Fibroblast of the conjunctiva (primary cell): ENCODE data around the gene PTPN7.
"Not testable (repeated sequence)": the region's sequence is repeated elsewhere in the genome, so short reads cannot be mapped to it uniquely, and the experiment has no call there.

ENCODE experiments used
- DNase-seq: peaks from one replicate; pipeline ENCODE4 v3.0.0-alpha.2; 2010; ENCODE audit warnings: low read depth

The PTPN7 gene

DNA sequence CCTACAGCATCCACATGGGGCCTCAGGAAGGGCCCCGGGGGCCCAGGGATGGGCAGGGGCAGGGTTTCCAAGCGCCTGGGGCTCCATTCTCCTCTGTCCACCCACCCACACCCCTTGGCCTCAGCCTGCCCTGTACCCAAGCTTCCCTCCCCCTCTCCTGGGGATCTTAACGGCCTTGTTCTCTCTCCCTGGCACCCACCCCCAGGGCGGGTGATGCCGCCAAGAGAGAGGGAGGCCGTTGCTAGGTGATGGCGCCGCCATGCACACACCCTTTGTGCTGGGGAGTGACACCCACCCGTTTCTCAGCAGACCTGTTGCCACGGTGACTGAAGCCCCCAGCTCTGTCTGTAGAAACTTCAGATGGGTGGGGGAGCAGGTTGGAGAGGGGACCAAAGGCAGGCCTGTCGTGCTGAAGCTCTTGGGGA lies 30.1 kb downstream of the PTPN7 start:
- DNase-seq: no peak

DNA sequence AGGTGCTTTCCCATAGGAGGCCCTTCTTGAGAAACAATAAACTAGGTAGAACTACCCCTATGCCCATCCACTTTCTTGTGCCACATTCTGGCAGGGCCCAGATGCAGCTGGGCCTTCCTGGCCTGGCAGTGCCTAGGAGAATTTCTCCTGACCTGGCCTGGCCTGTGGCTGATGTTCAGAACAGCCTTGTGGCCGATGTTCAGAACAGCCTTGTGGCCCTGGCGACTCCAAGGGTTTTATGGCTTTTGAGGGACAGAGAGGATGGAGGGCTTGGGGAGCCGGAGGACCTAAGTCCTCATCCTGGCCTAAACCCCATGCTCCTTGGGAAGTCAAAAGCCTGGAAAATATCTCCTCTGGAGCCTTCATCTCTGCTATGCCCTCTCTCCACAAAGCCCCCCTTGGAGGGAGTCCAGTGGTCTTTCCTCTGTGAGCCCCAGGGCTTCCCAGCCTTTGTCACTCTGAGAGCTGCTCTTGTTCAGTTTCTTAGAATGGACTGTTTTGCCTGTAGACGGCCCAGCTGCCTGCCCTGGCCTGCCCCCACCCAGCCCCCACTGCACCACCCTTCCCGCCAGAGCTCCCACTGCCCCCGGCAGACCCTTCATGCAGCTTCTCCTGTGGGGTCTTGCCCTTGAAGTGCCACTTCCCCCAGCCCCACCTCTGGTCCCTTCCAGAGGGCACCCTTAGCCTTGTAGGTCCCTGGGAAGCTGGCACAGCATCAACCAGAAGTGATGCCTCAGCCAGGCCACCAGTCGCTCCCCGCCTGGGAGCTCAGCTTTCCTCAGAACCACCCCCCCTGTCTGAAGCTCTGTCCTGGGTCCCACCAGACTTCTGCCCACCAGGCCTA lies 30.7 kb downstream of the PTPN7 start:
- no peak for DNase-seq

DNA sequence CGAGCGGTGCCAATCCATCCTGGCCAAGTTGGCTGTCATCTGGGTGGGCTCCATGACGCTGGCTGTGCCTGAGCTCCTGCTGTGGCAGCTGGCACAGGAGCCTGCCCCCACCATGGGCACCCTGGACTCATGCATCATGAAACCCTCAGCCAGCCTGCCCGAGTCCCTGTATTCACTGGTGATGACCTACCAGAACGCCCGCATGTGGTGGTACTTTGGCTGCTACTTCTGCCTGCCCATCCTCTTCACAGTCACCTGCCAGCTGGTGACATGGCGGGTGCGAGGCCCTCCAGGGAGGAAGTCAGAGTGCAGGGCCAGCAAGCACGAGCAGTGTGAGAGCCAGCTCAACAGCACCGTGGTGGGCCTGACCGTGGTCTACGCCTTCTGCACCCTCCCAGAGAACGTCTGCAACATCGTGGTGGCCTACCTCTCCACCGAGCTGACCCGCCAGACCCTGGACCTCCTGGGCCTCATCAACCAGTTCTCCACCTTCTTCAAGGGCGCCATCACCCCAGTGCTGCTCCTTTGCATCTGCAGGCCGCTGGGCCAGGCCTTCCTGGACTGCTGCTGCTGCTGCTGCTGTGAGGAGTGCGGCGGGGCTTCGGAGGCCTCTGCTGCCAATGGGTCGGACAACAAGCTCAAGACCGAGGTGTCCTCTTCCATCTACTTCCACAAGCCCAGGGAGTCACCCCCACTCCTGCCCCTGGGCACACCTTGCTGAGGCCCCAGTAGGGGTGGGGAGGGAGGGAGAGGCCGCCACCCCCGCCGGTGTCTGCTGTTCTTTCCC lies 32.4 kb downstream of the PTPN7 start:
- no peak for DNase-seq

DNA sequence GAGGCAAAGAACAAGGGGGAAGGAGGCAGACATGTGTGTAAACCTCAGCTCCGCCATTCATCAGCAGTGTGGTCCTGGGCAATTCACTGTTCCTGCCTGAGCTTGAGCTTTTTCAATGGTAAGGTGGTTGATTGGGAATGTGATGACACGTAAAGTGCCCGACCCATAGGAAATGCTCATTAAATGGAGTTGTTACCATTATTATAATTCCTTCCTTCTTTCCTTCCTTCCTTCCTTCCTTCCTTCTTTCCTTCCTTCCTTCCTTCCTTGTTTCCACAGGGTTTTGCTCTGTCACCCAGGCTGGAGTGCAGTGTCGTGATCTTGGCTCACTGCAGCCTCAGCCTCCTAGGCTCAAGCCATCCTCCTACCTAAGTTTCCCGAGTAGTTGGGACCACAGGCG lies 33.3 kb downstream of the PTPN7 start:
- DNase-seq: no peak

DNA sequence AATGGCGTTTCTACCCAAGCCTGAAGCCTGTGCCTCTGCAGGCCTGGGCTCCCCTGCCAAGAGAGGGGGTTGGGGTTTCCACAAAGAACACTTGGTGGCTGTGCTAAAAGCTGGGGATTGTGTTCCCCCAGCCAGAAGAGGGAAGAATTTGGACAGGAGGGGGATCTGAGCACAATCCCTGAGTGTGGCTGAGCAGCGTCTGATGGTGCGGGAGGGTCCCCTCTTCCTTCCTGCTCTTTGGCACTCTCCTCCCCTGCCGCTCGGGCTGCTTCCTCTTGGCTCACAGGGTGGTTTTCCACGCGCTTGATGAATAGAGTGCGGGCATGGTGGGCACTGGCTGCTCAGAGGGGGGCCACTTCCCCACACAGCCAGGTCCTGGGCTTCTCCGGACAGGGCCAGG lies 34.0 kb downstream of the PTPN7 start:
- DNase-seq: no peak

DNA sequence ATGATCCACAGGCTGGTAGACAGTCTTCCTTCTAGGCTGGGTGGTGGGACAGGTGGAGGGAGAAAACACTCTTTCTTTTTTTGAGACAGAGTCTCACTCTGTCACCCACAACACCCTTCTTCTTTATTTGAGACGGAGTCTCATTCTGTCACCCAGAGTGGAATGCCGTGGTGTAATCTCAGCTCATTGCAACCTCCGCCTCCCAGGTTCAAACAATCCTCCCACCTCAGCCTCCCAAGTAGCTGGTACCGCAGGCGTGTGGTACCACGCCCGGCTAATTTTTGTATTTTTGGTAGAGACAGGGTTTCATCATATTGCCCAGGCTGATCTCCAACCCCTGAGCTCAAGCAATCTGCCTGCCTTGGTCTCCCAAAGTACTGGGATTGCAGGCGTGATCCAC lies 34.8 kb downstream of the PTPN7 start:
- DNase-seq: no peak

DNA sequence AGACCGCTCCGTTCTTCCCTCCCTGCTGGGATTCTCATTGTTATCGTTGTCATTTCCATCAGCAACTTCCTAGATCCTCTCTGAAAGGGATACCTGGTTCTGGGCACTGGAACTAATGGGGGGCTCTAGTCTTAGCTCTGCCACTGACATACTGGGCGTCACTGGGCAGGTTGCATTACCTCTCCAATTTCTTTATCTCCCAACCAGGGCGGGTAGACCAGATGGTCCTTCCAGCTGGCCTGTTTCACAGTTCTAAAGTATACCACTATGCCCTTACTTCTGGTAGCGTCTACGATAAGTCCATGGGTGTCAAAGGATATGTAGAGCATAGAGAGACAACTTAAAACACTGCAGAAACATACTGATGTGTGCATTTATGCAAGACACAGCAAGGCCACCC lies 36.3 kb downstream of the PTPN7 start:
- no peak for DNase-seq

DNA sequence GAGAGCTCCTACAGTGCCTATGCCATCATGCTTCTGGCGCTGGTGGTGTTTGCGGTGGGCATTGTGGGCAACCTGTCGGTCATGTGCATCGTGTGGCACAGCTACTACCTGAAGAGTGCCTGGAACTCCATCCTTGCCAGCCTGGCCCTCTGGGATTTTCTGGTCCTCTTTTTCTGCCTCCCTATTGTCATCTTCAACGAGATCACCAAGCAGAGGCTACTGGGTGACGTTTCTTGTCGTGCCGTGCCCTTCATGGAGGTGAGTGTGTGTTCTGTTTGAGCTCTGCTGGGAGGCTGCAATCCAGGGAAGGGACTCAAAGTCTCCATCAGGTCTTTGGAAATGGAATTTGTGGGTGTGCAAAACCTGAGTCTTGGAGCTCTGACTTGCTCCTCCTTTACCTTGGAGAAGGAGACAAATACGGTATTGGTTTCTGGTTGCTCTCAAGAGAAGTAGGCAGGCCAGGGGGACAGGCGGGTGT lies 37.0 kb downstream of the PTPN7 start:
- no peak for DNase-seq

DNA sequence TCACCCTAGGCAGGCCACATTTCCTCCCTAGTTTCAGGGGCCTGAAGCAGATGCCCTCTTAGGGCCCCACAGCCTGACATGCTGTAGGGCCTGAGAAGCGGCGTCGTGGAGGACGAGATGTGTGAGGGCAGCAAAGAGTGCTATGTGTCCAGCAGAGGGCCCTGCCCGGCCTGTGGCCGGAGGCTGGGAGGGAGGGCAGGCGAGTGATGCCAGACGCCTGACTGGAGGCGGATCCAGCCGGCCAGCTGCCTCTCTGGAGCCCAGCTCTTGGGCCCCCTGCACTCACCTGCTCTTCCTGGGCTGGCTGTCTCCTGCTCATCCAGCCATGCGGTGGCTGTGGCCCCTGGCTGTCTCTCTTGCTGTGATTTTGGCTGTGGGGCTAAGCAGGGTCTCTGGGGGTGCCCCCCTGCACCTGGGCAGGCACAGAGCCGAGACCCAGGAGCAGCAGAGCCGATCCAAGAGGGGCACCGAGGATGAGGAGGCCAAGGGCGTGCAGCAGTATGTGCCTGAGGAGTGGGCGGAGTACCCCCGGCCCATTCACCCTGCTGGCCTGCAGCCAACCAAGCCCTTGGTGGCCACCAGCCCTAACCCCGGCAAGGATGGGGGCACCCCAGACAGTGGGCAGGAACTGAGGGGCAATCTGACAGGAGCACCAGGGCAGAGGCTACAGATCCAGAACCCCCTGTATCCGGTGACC lies 37.6 kb downstream of the PTPN7 start, which contains the start of gene GPR37L1:
Gene GPR37L1, plus strand, starts transcription at position 279 of the 697 bp plus-strand sequence. Its CDS starts 47 bp downstream, at position 326.
- no peak for DNase-seq

DNA sequence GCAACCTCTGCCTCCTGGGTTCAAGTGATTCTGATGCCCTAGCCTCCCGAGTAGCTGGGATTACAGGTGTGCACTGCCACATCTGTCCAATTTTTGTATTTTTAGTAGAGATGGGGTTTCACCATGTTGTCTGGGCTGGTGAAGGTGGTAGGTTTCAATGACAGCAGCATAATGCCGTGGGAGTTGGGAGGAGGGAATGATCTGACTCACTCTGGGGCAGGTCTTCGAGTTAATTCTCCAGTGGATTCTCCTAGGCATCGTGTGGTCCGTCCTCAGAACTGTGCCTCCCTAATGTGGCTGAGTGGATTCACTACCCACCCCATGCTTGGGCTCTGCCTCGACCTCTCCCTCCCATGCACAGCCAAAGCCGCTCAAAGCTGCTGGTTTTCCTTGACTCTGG lies 39.4 kb downstream of the PTPN7 start:
- DNase-seq: no peak

DNA sequence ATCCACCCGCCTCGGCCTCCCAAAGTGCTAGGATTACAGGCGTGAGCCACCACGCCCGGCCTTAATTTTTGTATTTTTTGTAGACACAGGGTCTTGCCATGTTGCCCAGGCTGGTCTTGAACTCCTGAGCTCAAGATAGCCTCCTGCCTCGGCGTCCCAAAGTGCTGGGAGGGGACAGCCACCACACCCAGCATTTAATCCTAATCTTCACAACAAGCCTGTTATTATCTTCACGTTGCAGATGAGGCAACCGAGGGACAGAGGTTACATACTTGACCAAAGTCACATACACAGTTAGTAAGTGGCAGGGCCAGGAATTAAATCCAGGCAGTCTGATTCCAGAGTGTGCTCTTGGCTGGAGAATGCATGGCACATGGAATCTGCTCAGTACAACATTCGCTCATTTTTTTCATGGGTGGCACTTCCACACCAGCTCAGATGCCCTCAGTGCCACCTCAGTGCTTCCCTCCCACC lies 42.5 kb downstream of the PTPN7 start:
- no peak for DNase-seq

DNA sequence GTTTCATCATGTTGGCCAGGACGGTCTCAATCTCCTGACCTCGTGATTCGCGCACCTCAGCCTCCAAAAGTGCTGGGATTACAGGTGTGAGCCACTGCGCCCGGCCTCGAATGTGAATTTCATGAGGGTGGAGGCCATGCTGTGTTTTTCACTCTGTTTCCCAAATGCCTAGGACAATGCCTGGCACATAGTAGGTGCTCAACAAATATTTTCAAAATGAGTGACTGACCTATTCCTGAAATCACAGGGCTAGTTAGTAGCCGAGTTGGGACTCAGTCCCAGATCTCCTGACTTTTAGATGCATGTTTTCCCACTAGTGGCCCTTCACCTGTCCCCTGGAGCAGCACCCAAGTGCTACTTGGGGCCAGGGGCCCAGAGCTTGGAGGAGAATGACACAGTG lies 44.1 kb downstream of the PTPN7 start:
- no peak for DNase-seq

DNA sequence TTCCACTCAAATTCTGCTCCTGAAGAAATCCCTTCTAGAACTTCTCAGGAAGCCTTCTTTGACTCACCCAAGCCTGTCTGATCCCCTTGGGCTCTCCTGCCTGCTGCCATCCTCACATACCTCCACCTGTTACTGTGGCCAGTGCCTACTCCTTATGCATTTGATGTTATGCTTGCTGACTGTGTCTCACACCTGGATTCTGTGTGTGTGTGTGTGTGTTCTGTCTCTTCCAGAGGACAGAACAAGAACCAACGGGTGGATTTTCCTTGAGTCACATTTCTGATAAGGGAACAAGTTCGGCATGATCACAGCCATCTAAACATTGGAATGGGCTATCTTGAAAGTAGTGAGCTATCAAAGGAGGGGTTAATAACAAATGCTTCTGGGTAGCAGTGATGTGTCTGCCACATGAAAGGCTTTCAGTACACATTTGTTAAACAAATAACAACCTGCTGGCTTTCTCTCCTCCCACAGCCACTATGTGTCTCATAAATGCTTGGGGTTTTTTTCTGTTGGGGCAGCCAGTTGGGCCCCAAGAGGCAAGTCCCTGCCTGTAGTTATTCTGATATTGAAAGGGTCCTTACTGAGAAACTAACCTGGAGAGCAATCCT lies 46.6 kb downstream of the PTPN7 start:
- DNase-seq: no peak

DNA sequence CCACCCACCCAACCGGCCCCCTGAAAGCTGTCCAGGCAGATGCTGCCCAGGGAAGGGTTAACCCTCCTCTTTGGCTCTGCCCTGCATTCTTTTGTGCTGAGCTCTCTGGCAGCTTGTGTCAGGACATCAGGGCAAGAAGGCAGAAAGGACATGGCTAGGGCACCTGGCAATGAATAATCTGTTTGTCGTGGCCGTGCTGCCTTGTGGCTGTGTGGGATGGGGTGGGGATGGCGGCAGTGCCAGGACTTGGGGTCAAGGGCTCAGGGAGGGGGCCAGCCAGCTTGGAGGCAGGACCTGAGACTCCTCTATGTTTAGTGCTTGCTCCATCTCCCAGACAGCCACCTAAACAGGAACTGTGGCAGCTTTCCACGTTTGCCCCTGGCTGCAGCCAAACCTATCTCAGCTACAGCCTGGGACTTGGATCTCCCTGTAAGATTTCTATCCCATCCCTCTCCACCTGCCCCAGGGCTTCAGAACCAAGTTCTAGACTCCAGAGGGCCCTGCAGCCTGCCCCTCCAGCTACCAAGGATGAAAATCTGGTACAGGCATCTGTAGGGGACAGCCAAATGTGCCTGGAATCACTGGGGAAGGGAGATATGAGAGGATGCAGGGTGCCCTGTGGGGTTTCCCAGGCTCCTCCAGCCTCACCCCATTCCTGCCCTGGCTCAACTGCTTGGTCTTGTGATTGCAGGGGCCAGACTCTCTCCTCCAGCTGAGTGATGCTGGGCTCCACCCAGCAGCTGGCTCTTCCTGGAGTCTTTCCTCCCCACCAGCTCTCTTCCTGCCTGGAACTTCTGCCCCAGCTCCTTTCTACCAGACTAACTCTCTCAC lies 47.3 kb downstream of the PTPN7 start:
- no peak for DNase-seq

DNA sequence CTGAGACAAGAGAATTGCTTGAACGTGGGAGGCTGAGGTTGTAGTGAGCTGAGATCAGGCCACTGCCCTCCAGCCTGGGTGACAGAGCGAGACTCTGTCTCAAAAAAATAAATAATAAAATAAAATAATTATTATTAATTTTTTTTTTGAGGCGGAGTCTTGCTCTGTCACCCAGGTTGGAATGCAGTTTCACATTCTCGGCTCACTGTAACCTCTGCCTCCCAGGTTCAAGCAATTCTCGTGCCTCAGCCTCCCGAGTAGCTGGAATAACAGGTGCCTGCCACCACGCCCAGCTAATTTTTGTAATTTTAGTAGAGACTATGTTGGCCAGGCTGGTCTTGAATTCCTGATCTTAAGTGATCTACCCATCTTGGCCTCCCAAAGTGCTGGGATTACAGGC lies 48.8 kb downstream of the PTPN7 start:
- not testable (repeated sequence) for DNase-seq

DNA sequence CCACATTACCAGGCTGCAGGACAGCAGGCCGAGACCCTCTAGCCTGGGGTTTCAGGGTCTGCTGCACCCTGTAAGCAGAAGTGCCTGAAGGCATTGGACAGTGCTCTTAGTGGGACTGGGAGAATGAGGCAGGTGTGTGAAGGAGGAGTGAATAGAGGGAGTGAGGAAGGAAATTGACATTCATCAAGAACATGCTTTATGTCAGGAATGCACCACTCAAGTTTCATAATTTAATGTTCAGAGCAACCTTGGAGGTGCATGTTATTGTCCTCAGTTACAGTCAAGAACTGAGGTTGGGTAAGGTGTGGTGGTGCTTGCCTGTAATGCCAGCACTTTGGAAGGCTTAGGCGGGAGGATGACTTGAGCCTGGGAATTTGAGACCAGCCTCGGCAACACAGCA lies 49.4 kb downstream of the PTPN7 start:
- DNase-seq: no peak

DNA sequence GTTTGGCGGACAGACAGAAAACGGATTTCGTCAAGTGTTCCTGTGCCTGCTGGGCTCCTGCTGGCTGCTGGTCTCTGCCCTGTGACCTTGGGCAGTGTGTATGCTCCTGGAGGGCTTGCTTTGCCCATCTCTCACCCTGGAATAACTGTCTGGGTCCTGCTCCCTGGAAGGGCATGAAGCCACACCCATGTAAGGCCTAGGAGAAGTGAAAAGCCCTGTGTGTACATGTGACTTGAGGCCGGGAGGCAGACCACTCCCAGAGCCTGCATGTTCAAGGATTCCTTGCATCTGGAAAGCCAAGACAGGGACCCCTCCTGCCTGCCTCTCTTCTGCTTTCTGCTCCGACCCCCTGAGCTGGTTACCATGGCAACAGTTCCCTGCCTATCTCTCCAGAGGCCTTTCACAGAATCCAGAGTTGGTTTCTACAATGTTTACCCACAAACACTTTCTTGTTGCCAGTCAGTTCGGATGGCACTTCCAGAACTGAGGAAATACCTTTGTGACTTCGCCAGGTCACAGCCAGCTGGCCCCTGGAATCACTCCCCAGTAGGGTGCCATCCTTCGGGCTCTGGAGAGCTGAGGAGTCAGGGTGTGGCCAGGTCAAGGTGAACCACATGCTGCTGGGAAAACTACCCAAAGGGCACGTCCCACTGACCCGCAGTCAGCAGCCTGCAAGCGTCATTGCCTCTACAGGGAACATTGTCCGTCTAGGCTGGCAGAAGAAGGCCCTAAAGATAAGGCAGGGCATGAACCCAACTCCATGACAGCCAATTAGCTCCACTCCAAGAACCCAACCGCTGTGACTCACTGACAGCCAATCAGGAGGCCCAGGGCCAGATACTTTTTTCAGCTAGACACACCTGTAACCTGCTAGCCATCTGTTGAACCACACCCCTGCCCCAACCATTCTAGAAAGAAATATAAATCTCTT lies 52.3 kb downstream of the PTPN7 start:
- DNase-seq: no peak

DNA sequence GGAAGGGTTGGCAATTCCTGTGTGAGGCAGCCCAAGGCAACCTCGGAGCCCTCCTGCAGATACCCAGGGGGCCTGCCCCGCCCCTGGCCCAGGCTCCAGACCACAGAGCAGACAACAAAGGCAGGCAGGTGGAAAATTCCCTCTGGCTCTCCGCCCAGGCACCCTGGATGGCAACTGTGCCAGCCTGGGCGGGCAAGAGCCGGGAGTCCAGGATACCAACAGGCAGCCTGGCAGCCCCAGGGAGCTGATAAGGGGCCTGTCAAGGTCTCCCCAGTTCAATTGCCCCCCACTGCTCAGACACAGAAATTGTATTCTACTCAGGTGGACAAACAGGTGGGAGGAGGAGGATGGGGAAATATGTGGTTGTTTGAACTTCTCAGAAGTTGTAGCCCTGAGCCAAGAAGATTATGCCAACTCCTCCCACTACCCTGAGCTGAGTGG lies 53.1 kb downstream of the PTPN7 start:
- DNase-seq: no peak

DNA sequence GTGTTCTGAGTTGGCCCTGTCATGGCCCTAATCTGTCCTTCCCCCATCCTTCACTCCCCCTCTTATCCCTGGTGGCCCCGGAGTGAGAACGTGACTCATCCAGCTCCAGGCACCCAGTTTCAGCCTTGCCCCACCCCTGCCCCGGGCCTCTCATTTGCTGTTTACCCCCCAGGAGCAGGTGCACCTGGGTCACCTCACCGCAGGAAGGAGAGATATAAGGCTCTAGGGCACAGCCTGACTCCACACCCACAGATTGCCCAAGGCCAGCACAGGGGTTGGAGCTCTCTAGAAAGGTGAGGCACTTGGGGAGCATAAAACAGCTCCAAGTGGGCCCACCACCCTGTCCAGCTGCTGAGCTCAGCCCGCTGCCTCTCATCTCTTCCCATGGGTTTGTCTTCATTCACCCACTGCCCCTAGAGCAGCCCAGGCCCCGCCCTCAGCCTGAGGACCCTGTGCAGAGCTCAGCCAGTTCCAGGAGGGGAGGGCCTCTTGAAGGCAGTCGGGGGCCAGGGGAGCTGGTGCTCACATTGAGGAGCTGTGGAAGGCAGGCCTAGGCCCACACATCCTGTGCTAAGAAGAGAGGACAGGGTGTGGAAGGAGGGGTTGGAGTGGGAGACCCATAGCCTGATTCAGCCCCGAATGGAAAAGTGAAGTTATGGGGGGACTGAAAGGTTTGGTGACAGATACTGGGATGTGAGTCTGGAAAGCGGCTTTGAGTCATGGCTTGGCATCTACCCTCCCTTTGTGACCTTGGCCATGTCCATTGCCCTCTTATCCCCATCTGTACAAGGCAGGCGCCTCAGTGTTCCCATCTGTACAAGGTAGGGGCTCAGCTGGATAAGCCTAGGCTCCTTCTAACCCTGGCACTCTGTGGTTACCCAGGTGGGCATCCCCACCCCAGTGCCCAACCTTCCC lies 53.8 kb downstream of the PTPN7 start:
- DNase-seq: no peak
